K562 (cell line): ENCODE results near the gene CTSF. TPM values are rescaled to one million over a fixed set of nuclear protein-coding genes. Genes with fewer than 3 reads are reported as not detected.
A peak's percentile ranks its signal among the peaks of the same experiment; 100 is the strongest.

Source experiments
- ATAC-seq: fragments of 200-7000 bp; cut with Tn5 transposase; 3 replicates; pipeline ENCODE4 v1.9.1; 2020; ENCODE audit warnings: moderate library complexity
- BruUV-seq: library from RNA; stranded (reverse); fragments of 400-500 nt; replicated peaks from 2 replicates; lab custom pipeline; 2021; lab: Mats Ljungman, UMichigan
- CTCF ChIA-PET: fragments of 300-600 bp; formaldehyde crosslinking; extraction: SDS; loops from one replicate; lab custom pipeline; 2021; ENCODE audit warnings: low intra/inter-chr PET ratio; lab: Yijun Ruan, JAX
- POLR2A ChIA-PET: fragments of 300-600, 350-650 bp; sonication (Branson Sonifier 250); formaldehyde crosslinking; extraction: SDS; loops from one replicate; lab custom pipeline; 2021; ENCODE audit warnings: antibody characterized with exemption, inconsistent platforms; lab: Yijun Ruan, JAX
- DNase-seq, 4 experiments: peaks; one replicate each; pipeline versions ENCODE4 v3.0.0 to v3.0.0-alpha.2; 2011 to 2018; ENCODE audit warnings: low spot score in 3 of 4, mixed read lengths in 3 of 4; ENCODE audit errors: extremely low read depth in 1 of 4
- FAIRE-seq: peaks from 2 replicates; lab custom pipeline; 2011; peaks lifted over from hg19 to GRCh38; lab: Jason Lieb, UNC
- H2AFZ ChIP-seq: 2 replicates; pipeline ENCODE4 v1.6.0; 2011; ENCODE audit warnings: low read depth, low read length, control low read depth, inconsistent platforms
- H3K27ac ChIP-seq: fragments of 200-600 bp; 3 replicates; pipeline ENCODE4 v1.8.0; 2011; ENCODE audit warnings: low read depth, mild to moderate bottlenecking, control low read depth, inconsistent platforms, low read length, moderate library complexity, mixed read lengths; ENCODE audit errors: extremely low read depth
- H3K27me3 ChIP-seq, 2 experiments: fragments of 300-600 bp in 1 of 2; 2 replicates in 1 of 2; 3 replicates in 1 of 2; pipeline versions ENCODE4 v1.6.0 to v1.8.0; 2011; ENCODE audit warnings: inconsistent platforms in 2 of 2, low read length in 2 of 2, mild to moderate bottlenecking in 1 of 2, mixed read lengths in 1 of 2, moderate library complexity in 1 of 2; ENCODE audit not compliant: control insufficient read depth in 2 of 2, insufficient read depth in 2 of 2
- H3K36me3 ChIP-seq: fragments of 300-600 bp; 3 replicates; pipeline ENCODE4 v1.8.0; 2011; ENCODE audit warnings: mild to moderate bottlenecking, low read length, inconsistent platforms; ENCODE audit not compliant: control insufficient read depth, insufficient read depth
- H3K4me1 ChIP-seq, 2 experiments: fragments of 200-600 bp in 1 of 2; replicated peaks in 1 of 2; 2 replicates in 1 of 2; 3 replicates in 1 of 2; pipeline versions ENCODE4 v1.5.1 to v1.8.0; 2011; ENCODE audit warnings: inconsistent platforms in 2 of 2, low read length in 2 of 2, mild to moderate bottlenecking in 1 of 2, mixed read lengths in 1 of 2, moderate library complexity in 1 of 2; ENCODE audit not compliant: control insufficient read depth in 2 of 2, insufficient read depth in 2 of 2
- H3K4me2 ChIP-seq: 2 replicates; pipeline ENCODE4 v1.6.1; 2011; ENCODE audit warnings: low read length, control low read depth, inconsistent platforms, mixed read lengths; ENCODE audit not compliant: insufficient read depth
- H3K4me3 ChIP-seq: fragments of 200-600 bp; sonication (generic), shearing (Covaris generic); 2 replicates; pipeline ENCODE4 v1.5.1; 2016; ENCODE audit warnings: control low read depth, inconsistent platforms
- H3K79me2 ChIP-seq: fragments of 200-600 bp; 3 replicates; pipeline ENCODE4 v1.8.0; 2011; ENCODE audit warnings: low read length, inconsistent platforms; ENCODE audit not compliant: control insufficient read depth, insufficient read depth
- H3K9ac ChIP-seq, 2 experiments: 2 replicates each; pipeline versions ENCODE4 v1.6.0 to v1.6.1; 2011; ENCODE audit warnings: low read depth in 2 of 2, low read length in 2 of 2, control low read depth in 1 of 2, inconsistent platforms in 1 of 2, mild to moderate bottlenecking in 1 of 2, mixed read lengths in 1 of 2; ENCODE audit not compliant: insufficient read depth in 1 of 2
- H3K9me1 ChIP-seq: one replicate; pipeline ENCODE4 v1.6.0; 2011; ENCODE audit warnings: inconsistent platforms, mild to moderate bottlenecking, low read length, moderate library complexity; ENCODE audit not compliant: control insufficient read depth, insufficient read depth
- H3K9me3 ChIP-seq: replicated peaks from 2 replicates; pipeline ENCODE4 v1.5.1; 2011; ENCODE audit warnings: low read depth, low read length, inconsistent platforms; ENCODE audit not compliant: control insufficient read depth, insufficient read depth
- H4K20me1 ChIP-seq: replicated peaks from 2 replicates; pipeline ENCODE4 v1.6.1; 2011; ENCODE audit warnings: low read length, inconsistent platforms, mixed read lengths; ENCODE audit not compliant: control insufficient read depth, insufficient read depth
- BRCA1 ChIP-seq, 2 experiments: fragments of 450-650 bp in 1 of 2; sonication (generic) in 1 of 2; formaldehyde crosslinking in 1 of 2; IDR thresholded peaks; 2 replicates each; pipeline versions ENCODE4 v1.5.0 to v1.6.1; 2017 to 2020; ENCODE audit warnings: mild to moderate bottlenecking in 1 of 2, missing genetic modification reagents in 1 of 2
- CBX3 ChIP-seq, 2 experiments: IDR thresholded peaks; 1 replicate in 1 of 2; 2 replicates in 1 of 2; pipeline ENCODE4 v1.6.1; 2012; ENCODE audit warnings: inconsistent platforms in 2 of 2, low read length in 2 of 2, borderline replicate concordance in 1 of 2, control low read depth in 1 of 2
- EHMT2 ChIP-seq: fragments of 450-650 bp; IDR thresholded peaks from 2 replicates; pipeline ENCODE4 v1.6.1; 2018; ENCODE audit warnings: antibody characterized with exemption
- FOXJ2 ChIP-seq: fragments of 200-800 bp; sonication (Bioruptor generic); IDR thresholded peaks from 2 replicates; pipeline ENCODE4 v1.6.1; 2016; ENCODE audit warnings: missing genetic modification characterization, missing compliant biosample characterization
- HDAC6 ChIP-seq: IDR thresholded peaks from 2 replicates; pipeline ENCODE4 v1.6.1; 2012; ENCODE audit warnings: low read depth, mild to moderate bottlenecking, control low read depth, inconsistent platforms, low read length, moderate library complexity
- KDM2B ChIP-seq: fragments of 250-450 bp; sonication (Bioruptor Pico); IDR thresholded peaks from 2 replicates; pipeline ENCODE4 v1.8.0; 2021; ENCODE audit warnings: mild to moderate bottlenecking, moderate library complexity
- MECOM ChIP-seq: fragments of 250-450 bp; sonication (Bioruptor Pico); IDR thresholded peaks from 2 replicates; pipeline ENCODE4 v1.8.0; 2022; ENCODE audit warnings: inconsistent platforms
- POLR2B ChIP-seq: fragments of 450-650 bp; IDR thresholded peaks from 2 replicates; pipeline ENCODE4 v1.6.1; 2018; ENCODE audit warnings: low read depth; ENCODE audit not compliant: partially characterized antibody
- SRF ChIP-seq, 2 experiments: fragments of 250-450, 450-650 bp in 1 of 2; sonication (Bioruptor Pico) in 1 of 2; sonication (generic) in 1 of 2; formaldehyde crosslinking; IDR thresholded peaks; 2 replicates each; pipeline versions ENCODE4 v1.5.0 to v1.5.1; 2020 to 2022; ENCODE audit warnings: mild to moderate bottlenecking in 1 of 2, missing genetic modification reagents in 1 of 2
- SRSF9 ChIP-seq: fragments of 200-400 bp; formaldehyde crosslinking; IDR thresholded peaks from 2 replicates; pipeline ENCODE4 v1.6.1; 2017; ENCODE audit warnings: low read depth, low read length, borderline replicate concordance
- TBP ChIP-seq: optimal IDR thresholded peaks from 2 replicates; pipeline ENCODE3; 2011; ENCODE audit warnings: low read depth, low read length, improper control_type of control experiment
- ZNF184 ChIP-seq: sonication (generic); formaldehyde crosslinking; IDR thresholded peaks from 2 replicates; pipeline ENCODE4 v1.5.0; 2020; ENCODE audit warnings: missing genetic modification reagents
- ZNF707 ChIP-seq: fragments of 250-450 bp; sonication (Bioruptor Pico); conservative IDR thresholded peaks from 2 replicates; pipeline ENCODE4 v1.8.0; 2022; ENCODE audit warnings: inconsistent platforms, mild to moderate bottlenecking, moderate library complexity
- WGBS: fragments of 100-300 bp; shearing (Covaris generic); methylation state at CpG from one replicate; pipeline ENCODE4 v1.1.6; 2016; ENCODE audit warnings: low coverage, mixed read lengths; ENCODE audit not compliant: insufficient coverage; ENCODE audit errors: missing lambda C conversion rate; 5-methylcytosine and 5-hydroxymethylcytosine counted together
- in situ Hi-C: fragments of 300-500 bp; cut with MboI; formaldehyde crosslinking; loops from 4 replicates; pipeline ENCODE4 v1.15.0; 2018; ENCODE audit warnings: inconsistent platforms, mixed read lengths
- intact Hi-C: fragments of 100-400 bp; cut with micrococcal nuclease; formaldehyde crosslinking; loops from 2 replicates; pipeline ENCODE4 v1.14.2; 2022
- polyA plus RNA-seq, 8 experiments: library from polyadenylated mRNA; depleted of rRNA in 4 of 8; stranded (reverse) in 5 of 8; unstranded in 3 of 8; fragments of >200 nt; fragmentation: Nextera tagmentation in 2 of 8; fragmentation: Illumina TruSeq in 1 of 8; extraction: Ambion mirVana in 2 of 8; extraction: Trizol in 1 of 8; gene quantifications; 2 replicates each; pipeline versions ENCODE4 v1.2.1 to v1.2.3, GENCODE V29; 2011 to 2014; ENCODE audit warnings: inconsistent platforms in 1 of 8, missing spikeins in 1 of 8
- total RNA-seq, 7 experiments: library from RNA; depleted of rRNA in 6 of 7; stranded (reverse); fragments of >200 nt in 6 of 7; fragmentation: Illumina TruSeq in 2 of 7; extraction: Trizol in 2 of 7; gene quantifications; 2 replicates each; pipeline versions ENCODE4 v1.2.1 to v1.2.3, GENCODE V29; 2011 to 2021; ENCODE audit warnings: low replicate concordance in 1 of 7
- TF ChIP-seq, protein P1 (sequence below): sonication (generic); formaldehyde crosslinking; IDR thresholded peaks from 2 replicates; pipeline ENCODE4 v1.8.0; 2022; ENCODE audit warnings: missing genetic modification reagents, mild to moderate bottlenecking, borderline replicate concordance
- TF ChIP-seq, protein P2 (sequence below): sonication (generic); formaldehyde crosslinking; IDR thresholded peaks from 2 replicates; pipeline ENCODE4 v1.8.0; 2022; ENCODE audit warnings: missing genetic modification reagents, mild to moderate bottlenecking, borderline replicate concordance
- TF ChIP-seq, protein P3 (sequence below): sonication (generic); formaldehyde crosslinking; IDR thresholded peaks from 2 replicates; pipeline ENCODE4 v1.8.0; 2022; ENCODE audit warnings: mild to moderate bottlenecking, missing genetic modification reagents

CTSF gene
- total and polyA plus RNA-seq, 9 of the 15 experiments (the other 6 are each of a cell fraction or from before 2014, with no cell fraction given), result 0.41 to 10.5 (median 3.8) TPM

DNA sequence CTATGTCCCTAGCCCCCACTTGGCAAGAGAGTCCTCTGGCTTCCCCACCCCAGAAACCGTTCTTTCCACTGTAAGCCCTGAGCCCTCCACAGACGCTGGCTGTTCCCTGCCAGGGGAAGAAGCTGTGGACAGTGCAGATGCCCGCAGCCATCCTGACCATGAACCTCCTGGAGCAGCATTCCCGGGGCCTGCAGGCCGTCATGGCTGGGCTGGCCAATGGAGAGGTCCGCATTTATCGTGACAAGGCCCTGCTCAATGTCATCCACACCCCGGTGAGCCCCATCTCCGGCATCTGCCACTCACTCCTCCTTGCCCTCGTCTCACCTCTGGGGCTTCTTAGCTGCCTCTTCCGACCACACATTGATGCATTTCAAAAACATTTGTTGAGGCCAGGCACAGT is 44.8 kb downstream of the CTSF start:
- Histone ChIP-seq H4K20me1 (no peaks in the 10 kb centered on the region), H3K9me3 (no peaks in the 10 kb centered on the region), H3K9me1 (no peaks in the 10 kb centered on the region), H3K4me2 (no peak overlapping the region), H3K9ac (peak overlapping the region in 1 of 2 experiments; percentile 68; a peak in 1 of 4 replicates), H3K36me3 (peaks cover 15% of the 10 kb centered on the region; the same call in 1 of the 3 replicates), H2AFZ (no peak overlapping the region), H3K27ac (no peak overlapping the region), H3K79me2 (no peaks in the 10 kb centered on the region), H3K4me3 (no peak overlapping the region), H3K27me3 (no peaks in the 10 kb centered on the region), H3K4me1 (peaks cover 0 to 4% of the 10 kb centered on the region in 2 experiments; a peak in 1 of 5 replicates)
- no peak for FAIRE-seq
- ChIA-PET CTCF (no interaction called here), POLR2A (no interaction called here)
- intact Hi-C loops (no loop called here), in situ Hi-C loops (no loop called here)
- no TSS peak for BruUV-seq
- WGBS, result 84% methylated on average over 11 of the region's 11 CpGs
- DNase-seq, result no peak
- no peak for ATAC-seq
- TF ChIP-seq POLR2B (no peak), HDAC6 (no peak), TBP (no peak), BRCA1 (IDR thresholded peaks at IDR 0.05) (no peak), BRCA1 (CRISPR knock-in tag; IDR thresholded peaks at IDR 0.05) (no peak), MECOM (CRISPR knock-in tag) (no peak), ZNF707 (no peak), KDM2B (CRISPR knock-in tag) (no peak), SRF (CRISPR knock-in tag; IDR thresholded peaks at IDR 0.05) (no peak), EHMT2 (no peak), SRSF9 (no peak), FOXJ2 (tag) (no peak), CBX3 (IDR thresholded peaks at IDR 0.05; ENCODE audit: borderline replicate concordance in 1 of 2, low read length in 2 of 2) (no peak), ZNF184 (no peak)
- TF ChIP-seq, protein P1, sequence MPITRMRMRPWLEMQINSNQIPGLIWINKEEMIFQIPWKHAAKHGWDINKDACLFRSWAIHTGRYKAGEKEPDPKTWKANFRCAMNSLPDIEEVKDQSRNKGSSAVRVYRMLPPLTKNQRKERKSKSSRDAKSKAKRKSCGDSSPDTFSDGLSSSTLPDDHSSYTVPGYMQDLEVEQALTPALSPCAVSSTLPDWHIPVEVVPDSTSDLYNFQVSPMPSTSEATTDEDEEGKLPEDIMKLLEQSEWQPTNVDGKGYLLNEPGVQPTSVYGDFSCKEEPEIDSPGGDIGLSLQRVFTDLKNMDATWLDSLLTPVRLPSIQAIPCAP (CRISPR knock-in tag), result no peak
- TF ChIP-seq, protein P2, sequence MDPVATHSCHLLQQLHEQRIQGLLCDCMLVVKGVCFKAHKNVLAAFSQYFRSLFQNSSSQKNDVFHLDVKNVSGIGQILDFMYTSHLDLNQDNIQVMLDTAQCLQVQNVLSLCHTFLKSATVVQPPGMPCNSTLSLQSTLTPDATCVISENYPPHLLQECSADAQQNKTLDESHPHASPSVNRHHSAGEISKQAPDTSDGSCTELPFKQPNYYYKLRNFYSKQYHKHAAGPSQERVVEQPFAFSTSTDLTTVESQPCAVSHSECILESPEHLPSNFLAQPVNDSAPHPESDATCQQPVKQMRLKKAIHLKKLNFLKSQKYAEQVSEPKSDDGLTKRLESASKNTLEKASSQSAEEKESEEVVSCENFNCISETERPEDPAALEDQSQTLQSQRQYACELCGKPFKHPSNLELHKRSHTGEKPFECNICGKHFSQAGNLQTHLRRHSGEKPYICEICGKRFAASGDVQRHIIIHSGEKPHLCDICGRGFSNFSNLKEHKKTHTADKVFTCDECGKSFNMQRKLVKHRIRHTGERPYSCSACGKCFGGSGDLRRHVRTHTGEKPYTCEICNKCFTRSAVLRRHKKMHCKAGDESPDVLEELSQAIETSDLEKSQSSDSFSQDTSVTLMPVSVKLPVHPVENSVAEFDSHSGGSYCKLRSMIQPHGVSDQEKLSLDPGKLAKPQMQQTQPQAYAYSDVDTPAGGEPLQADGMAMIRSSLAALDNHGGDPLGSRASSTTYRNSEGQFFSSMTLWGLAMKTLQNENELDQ (CRISPR knock-in tag), result no peak
- TF ChIP-seq, protein P3, sequence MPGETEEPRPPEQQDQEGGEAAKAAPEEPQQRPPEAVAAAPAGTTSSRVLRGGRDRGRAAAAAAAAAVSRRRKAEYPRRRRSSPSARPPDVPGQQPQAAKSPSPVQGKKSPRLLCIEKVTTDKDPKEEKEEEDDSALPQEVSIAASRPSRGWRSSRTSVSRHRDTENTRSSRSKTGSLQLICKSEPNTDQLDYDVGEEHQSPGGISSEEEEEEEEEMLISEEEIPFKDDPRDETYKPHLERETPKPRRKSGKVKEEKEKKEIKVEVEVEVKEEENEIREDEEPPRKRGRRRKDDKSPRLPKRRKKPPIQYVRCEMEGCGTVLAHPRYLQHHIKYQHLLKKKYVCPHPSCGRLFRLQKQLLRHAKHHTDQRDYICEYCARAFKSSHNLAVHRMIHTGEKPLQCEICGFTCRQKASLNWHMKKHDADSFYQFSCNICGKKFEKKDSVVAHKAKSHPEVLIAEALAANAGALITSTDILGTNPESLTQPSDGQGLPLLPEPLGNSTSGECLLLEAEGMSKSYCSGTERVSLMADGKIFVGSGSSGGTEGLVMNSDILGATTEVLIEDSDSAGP (CRISPR knock-in tag), result no peak
